IMR-90 (cell line): ENCODE measurements around the gene C2orf69. TPM values are rescaled to one million over a fixed set of nuclear protein-coding genes. Genes with fewer than 3 reads are reported as not detected.

Experiments
- ATAC-seq: fragments of 200-7000 bp; cut with Tn5 transposase; 2 replicates; pipeline ENCODE4 v1.9.1; 2020; ENCODE audit warnings: low read depth, mild to moderate bottlenecking, moderate library complexity
- BruUV-seq: library from RNA; stranded (reverse); fragments of 400-500 nt; replicated peaks from 2 replicates; lab custom pipeline; 2021; lab: Mats Ljungman, UMichigan
- CTCF ChIA-PET: fragments of 300-600 bp; formaldehyde crosslinking; extraction: SDS; loops from one replicate; lab custom pipeline; 2021; ENCODE audit warnings: antibody characterized with exemption; lab: Yijun Ruan, JAX
- POLR2A ChIA-PET: fragments of 300-600 bp; sonication (Branson Sonifier 250); formaldehyde crosslinking; loops from one replicate; lab custom pipeline; 2022; ENCODE audit warnings: antibody characterized with exemption; ENCODE audit not compliant: unreplicated experiment; lab: Charles Lee
- DNase-seq: peaks from one replicate; pipeline ENCODE4 v3.0.0; 2013
- H2AFZ ChIP-seq: replicated peaks from 2 replicates; pipeline ENCODE3; 2013; ENCODE audit warnings: low read length, mild to moderate bottlenecking; ENCODE audit not compliant: poor library complexity
- H2AK5ac ChIP-seq: 2 replicates; pipeline ENCODE4 v1.6.1; 2013; ENCODE audit warnings: low read depth, low read length, inconsistent platforms
- H2AK9ac ChIP-seq: replicated peaks from 2 replicates; pipeline ENCODE3; 2013; ENCODE audit warnings: mild to moderate bottlenecking, low read depth, low read length, moderate library complexity; ENCODE audit not compliant: poor library complexity
- H2BK120ac ChIP-seq: 2 replicates; pipeline ENCODE4 v1.6.1; 2013; ENCODE audit warnings: low read depth, low read length, inconsistent platforms
- H2BK15ac ChIP-seq: 3 replicates; pipeline ENCODE4 v1.6.1; 2013; ENCODE audit warnings: low read depth, low read length, inconsistent platforms
- H2BK20ac ChIP-seq: 2 replicates; pipeline ENCODE4 v1.6.1; 2013; ENCODE audit warnings: low read depth, mild to moderate bottlenecking, inconsistent platforms, low read length, moderate library complexity
- H2BK5ac ChIP-seq: 2 replicates; pipeline ENCODE4 v1.6.1; 2013; ENCODE audit warnings: mild to moderate bottlenecking, low read depth, low read length, inconsistent platforms; ENCODE audit not compliant: poor library complexity, severe bottlenecking
- H3K14ac ChIP-seq: replicated peaks from 2 replicates; pipeline ENCODE4 v1.6.1; 2013; ENCODE audit warnings: low read depth, low read length, inconsistent platforms
- H3K18ac ChIP-seq: 2 replicates; pipeline ENCODE4 v1.6.1; 2013; ENCODE audit warnings: low read depth, low read length, control low read depth
- H3K23ac ChIP-seq: 2 replicates; pipeline ENCODE4 v1.6.1; 2013; ENCODE audit warnings: low read depth, low read length, inconsistent platforms
- H3K27ac ChIP-seq: 2 replicates; pipeline ENCODE4 v1.5.1; 2013; ENCODE audit warnings: mild to moderate bottlenecking, control low read depth, low read length; ENCODE audit not compliant: insufficient read depth
- H3K27me3 ChIP-seq: 2 replicates; pipeline ENCODE4 v1.6.1; 2013; ENCODE audit warnings: low read length; ENCODE audit not compliant: control insufficient read depth, insufficient read depth
- H3K36me3 ChIP-seq: 2 replicates; pipeline ENCODE4 v1.6.1; 2013; ENCODE audit warnings: low read length, mixed read lengths; ENCODE audit not compliant: control insufficient read depth, insufficient read depth
- H3K4ac ChIP-seq: 2 replicates; pipeline ENCODE4 v1.6.1; 2013; ENCODE audit warnings: low read depth, low read length, inconsistent platforms
- H3K4me1 ChIP-seq: 2 replicates; pipeline ENCODE4 v1.6.1; 2013; ENCODE audit warnings: low read length, mixed read lengths; ENCODE audit not compliant: control insufficient read depth, insufficient read depth
- H3K4me2 ChIP-seq: 2 replicates; pipeline ENCODE4 v1.6.1; 2013; ENCODE audit warnings: low read depth, mild to moderate bottlenecking, control low read depth, low read length, moderate library complexity
- H3K4me3 ChIP-seq: 2 replicates; pipeline ENCODE4 v1.5.1; 2013; ENCODE audit warnings: low read depth, mild to moderate bottlenecking, control low read depth, low read length, moderate library complexity; ENCODE audit not compliant: insufficient read depth
- H3K56ac ChIP-seq: 2 replicates; pipeline ENCODE4 v1.6.1; 2013; ENCODE audit warnings: low read length, inconsistent platforms; ENCODE audit not compliant: insufficient read depth; ENCODE audit errors: extremely low read depth
- H3K79me1 ChIP-seq, 2 experiments: 2 replicates each; pipeline ENCODE4 v1.6.1; 2013; ENCODE audit warnings: low read length in 2 of 2, inconsistent platforms in 1 of 2, low read depth in 1 of 2
- H3K9ac ChIP-seq: 2 replicates; pipeline ENCODE4 v1.6.1; 2013; ENCODE audit warnings: low read depth, low read length, control low read depth
- H3K9me1 ChIP-seq: 2 replicates; pipeline ENCODE4 v1.6.1; 2013; ENCODE audit warnings: low read length, inconsistent platforms; ENCODE audit not compliant: insufficient read depth
- H3K9me3 ChIP-seq: 2 replicates; pipeline ENCODE4 v1.6.1; 2013; ENCODE audit warnings: low read length; ENCODE audit not compliant: control insufficient read depth, insufficient read depth
- H4K20me1 ChIP-seq: 2 replicates; pipeline ENCODE4 v1.6.1; 2013; ENCODE audit warnings: low read length, inconsistent platforms; ENCODE audit not compliant: insufficient read depth
- H4K5ac ChIP-seq: 2 replicates; pipeline ENCODE4 v1.6.1; 2013; ENCODE audit warnings: mild to moderate bottlenecking, low read depth, low read length, control low read depth
- H4K8ac ChIP-seq, 2 experiments: 2 replicates each; pipeline ENCODE4 v1.6.1; 2013; ENCODE audit warnings: low read depth in 2 of 2, low read length in 2 of 2, control low read depth in 1 of 2, inconsistent platforms in 1 of 2
- H4K91ac ChIP-seq: 2 replicates; pipeline ENCODE4 v1.6.1; 2013; ENCODE audit warnings: low read depth, low read length, inconsistent platforms; ENCODE audit not compliant: insufficient read depth
- CHD1 ChIP-seq: IDR thresholded peaks from 2 replicates; pipeline ENCODE4 v1.6.1; 2012; ENCODE audit warnings: low read depth, low read length, improper control_type of control experiment
- FOS ChIP-seq: fragments of 150-350 bp; IDR thresholded peaks from 2 replicates; pipeline ENCODE4 v1.6.1; 2016; ENCODE audit warnings: low read depth, low read length
- MAFK ChIP-seq: IDR thresholded peaks from 2 replicates; pipeline ENCODE4 v1.6.1; 2012; ENCODE audit warnings: low read depth, low read length, improper control_type of control experiment
- MAZ ChIP-seq: IDR thresholded peaks from 2 replicates; pipeline ENCODE4 v1.6.1; 2012; ENCODE audit warnings: low read depth, mild to moderate bottlenecking, low read length, improper control_type of control experiment, moderate library complexity, borderline replicate concordance
- MXI1 ChIP-seq: IDR thresholded peaks from 2 replicates; pipeline ENCODE4 v1.6.1; 2012; ENCODE audit warnings: low read depth, mild to moderate bottlenecking, low read length, moderate library complexity, borderline replicate concordance
- POLR2A ChIP-seq: IDR thresholded peaks from 2 replicates; pipeline ENCODE4 v1.6.1; 2012; ENCODE audit warnings: mild to moderate bottlenecking, low read depth, low read length
- RAD21 ChIP-seq: IDR thresholded peaks from 2 replicates; pipeline ENCODE4 v1.6.1; 2012; ENCODE audit warnings: low read length, improper control_type of control experiment
- RFX5 ChIP-seq: IDR thresholded peaks from 2 replicates; pipeline ENCODE4 v1.8.0; 2012; ENCODE audit warnings: low read depth, mild to moderate bottlenecking, low read length, moderate library complexity
- SMC3 ChIP-seq: fragments of 150-350 bp; IDR thresholded peaks from 2 replicates; pipeline ENCODE4 v1.6.1; 2016; ENCODE audit warnings: low read depth, mild to moderate bottlenecking, antibody characterized with exemption, low read length, moderate library complexity
- USF2 ChIP-seq: fragments of 150-350 bp; IDR thresholded peaks from 2 replicates; pipeline ENCODE4 v1.6.1; 2017; ENCODE audit warnings: mild to moderate bottlenecking, antibody characterized with exemption, low read length, low read depth
- WGBS, 2 experiments: methylation state at CpG; one replicate each; pipeline versions ENCODE4 v1.1.5 to v1.1.7; 2013; ENCODE audit warnings: missing lambda C conversion rate in 2 of 2; ENCODE audit not compliant: insufficient read length in 1 of 2; ENCODE audit errors: extremely low coverage in 2 of 2; 5-methylcytosine and 5-hydroxymethylcytosine counted together
- dilution Hi-C: fragments of 300-500 bp; cut with HindIII; formaldehyde crosslinking; loops from one replicate; pipeline ENCODE4 v1.14.3; 2018; ENCODE audit warnings: low sequenced_read_pairs; ENCODE audit not compliant: unreplicated experiment
- in situ Hi-C: fragments of 300-500 bp; cut with MboI; formaldehyde crosslinking; loops from 3 replicates; pipeline ENCODE4 v1.14.3; 2019; ENCODE audit warnings: low sequenced_read_pairs, inconsistent platforms, mixed read lengths
- intact Hi-C: fragments of 100-400 bp; cut with micrococcal nuclease; formaldehyde crosslinking; loops from 2 replicates; pipeline ENCODE4 v1.10.0; 2022
- polyA plus RNA-seq, 3 experiments: library from polyadenylated mRNA; depleted of rRNA; stranded (reverse); fragments of >200 nt; gene quantifications; 2 replicates each; pipeline ENCODE4 v1.2.3, GENCODE V29; 2012; ENCODE audit warnings: low replicate concordance in 1 of 3
- total RNA-seq: library from RNA; depleted of rRNA; stranded (reverse); fragments of >200 nt; gene quantifications from 2 replicates; pipeline ENCODE4 v1.2.3, GENCODE V29; 2012
- TF ChIP-seq, protein P1 (sequence below): conservative IDR thresholded peaks from 2 replicates; pipeline ENCODE4 v1.5.1; 2012; ENCODE audit warnings: mild to moderate bottlenecking, low read depth, low read length, improper control_type of control experiment
- TF ChIP-seq, protein P2 (sequence below): fragments of 150-350 bp; IDR thresholded peaks from 2 replicates; pipeline ENCODE4 v1.6.1; 2016; ENCODE audit warnings: low read depth, mild to moderate bottlenecking, low read length, moderate library complexity, borderline replicate concordance

Gene C2orf69
- total and polyA plus RNA-seq, 2 of the 4 experiments (the other 2 are of a cell fraction): 3.1 to 4.7 TPM

DNA sequence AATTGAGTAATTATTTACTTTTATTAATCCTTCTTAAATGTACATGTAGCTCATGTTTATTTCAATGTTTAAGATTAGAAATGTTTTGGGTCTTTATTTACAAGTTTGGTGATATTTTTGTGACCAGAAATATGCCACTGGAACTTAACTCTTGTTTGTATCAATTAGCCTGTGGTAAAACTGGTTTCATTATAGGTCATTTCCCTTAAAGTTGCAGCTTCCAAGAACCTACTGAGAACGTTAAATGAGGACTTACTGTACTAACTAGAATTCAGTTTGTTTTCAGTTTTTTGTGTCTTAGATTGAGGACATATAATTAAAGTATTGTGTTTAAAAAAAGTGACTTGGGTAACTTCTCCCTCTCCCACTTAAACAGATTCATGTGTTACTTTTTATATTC is 39.9 kb downstream of the C2orf69 start:
- Histone ChIP-seq H3K36me3 (peaks cover 5% of the 10 kb centered on the region), H3K56ac (no peak overlapping the region), H4K91ac (no peak overlapping the region), H2AFZ (no peak overlapping the region), H4K20me1 (0 out of 2 replicates have a peak, but pooled peaks cover 2% of the 10 kb centered on the region), H3K9me3 (no peaks in the 10 kb centered on the region), H4K8ac (no peak overlapping the region), H3K9ac (no peak overlapping the region), H2BK120ac (no peak overlapping the region), H3K79me1 (peaks cover 22 to 41% of the 10 kb centered on the region in 2 experiments), H2BK15ac (no peak overlapping the region), H3K4ac (no peak overlapping the region), H2AK5ac (no peak overlapping the region), H3K27me3 (no peaks in the 10 kb centered on the region), H3K18ac (no peak overlapping the region), H3K14ac (no peak overlapping the region), H2BK20ac (no peak overlapping the region), H4K5ac (no peak overlapping the region), H3K27ac (no peak overlapping the region), H2BK5ac (no peak overlapping the region), H3K4me1 (0 out of 2 replicates have a peak, but pooled peaks cover 3% of the 10 kb centered on the region), H3K4me2 (no peak overlapping the region), H3K4me3 (no peak overlapping the region), H2AK9ac (no peak overlapping the region), H3K23ac (no peak overlapping the region), H3K9me1 (peaks cover 3% of the 10 kb centered on the region; the same call in 1 of the 2 replicates)
- ChIA-PET POLR2A (no interaction called here), CTCF (no interaction called here)
- TF ChIP-seq MAZ: no peak
- TF ChIP-seq MAFK: no peak
- no peak for TF ChIP-seq RAD21
- TF ChIP-seq SMC3: no peak
- TF ChIP-seq CHD1: no peak
- no peak for TF ChIP-seq FOS
- TF ChIP-seq USF2: no peak
- TF ChIP-seq, protein P1, sequence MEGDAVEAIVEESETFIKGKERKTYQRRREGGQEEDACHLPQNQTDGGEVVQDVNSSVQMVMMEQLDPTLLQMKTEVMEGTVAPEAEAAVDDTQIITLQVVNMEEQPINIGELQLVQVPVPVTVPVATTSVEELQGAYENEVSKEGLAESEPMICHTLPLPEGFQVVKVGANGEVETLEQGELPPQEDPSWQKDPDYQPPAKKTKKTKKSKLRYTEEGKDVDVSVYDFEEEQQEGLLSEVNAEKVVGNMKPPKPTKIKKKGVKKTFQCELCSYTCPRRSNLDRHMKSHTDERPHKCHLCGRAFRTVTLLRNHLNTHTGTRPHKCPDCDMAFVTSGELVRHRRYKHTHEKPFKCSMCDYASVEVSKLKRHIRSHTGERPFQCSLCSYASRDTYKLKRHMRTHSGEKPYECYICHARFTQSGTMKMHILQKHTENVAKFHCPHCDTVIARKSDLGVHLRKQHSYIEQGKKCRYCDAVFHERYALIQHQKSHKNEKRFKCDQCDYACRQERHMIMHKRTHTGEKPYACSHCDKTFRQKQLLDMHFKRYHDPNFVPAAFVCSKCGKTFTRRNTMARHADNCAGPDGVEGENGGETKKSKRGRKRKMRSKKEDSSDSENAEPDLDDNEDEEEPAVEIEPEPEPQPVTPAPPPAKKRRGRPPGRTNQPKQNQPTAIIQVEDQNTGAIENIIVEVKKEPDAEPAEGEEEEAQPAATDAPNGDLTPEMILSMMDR: no peak
- TF ChIP-seq MXI1: no peak
- TF ChIP-seq POLR2A: no peak
- TF ChIP-seq, protein P2, sequence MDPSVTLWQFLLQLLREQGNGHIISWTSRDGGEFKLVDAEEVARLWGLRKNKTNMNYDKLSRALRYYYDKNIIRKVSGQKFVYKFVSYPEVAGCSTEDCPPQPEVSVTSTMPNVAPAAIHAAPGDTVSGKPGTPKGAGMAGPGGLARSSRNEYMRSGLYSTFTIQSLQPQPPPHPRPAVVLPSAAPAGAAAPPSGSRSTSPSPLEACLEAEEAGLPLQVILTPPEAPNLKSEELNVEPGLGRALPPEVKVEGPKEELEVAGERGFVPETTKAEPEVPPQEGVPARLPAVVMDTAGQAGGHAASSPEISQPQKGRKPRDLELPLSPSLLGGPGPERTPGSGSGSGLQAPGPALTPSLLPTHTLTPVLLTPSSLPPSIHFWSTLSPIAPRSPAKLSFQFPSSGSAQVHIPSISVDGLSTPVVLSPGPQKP: no peak
- TF ChIP-seq RFX5: no peak
- in situ Hi-C loops: no loop called here
- DNase-seq (no peak), ATAC-seq (no peak)
- no CpG with 5 or more reads among the region's 1 CpG for WGBS, 2 experiments
- intact Hi-C loops: no loop called here
- dilution Hi-C loops: no loop called here
- no TSS peak for BruUV-seq
